PFSK-1 (cell line): ENCODE measurements around the gene RFX2.

Experiments used
- POLR2AphosphoS5 ChIP-seq: IDR thresholded peaks from 2 replicates; pipeline ENCODE4 v1.6.1; 2012; ENCODE audit warnings: low read depth, mild to moderate bottlenecking, control low read depth, low read length, moderate library complexity
- REST ChIP-seq, 2 experiments: IDR thresholded peaks; 2 replicates each; pipeline versions ENCODE4 v1.6.1 to v1.8.0; 2011 to 2012; ENCODE audit warnings: low read depth in 2 of 2, low read length in 2 of 2, control low read depth in 1 of 2, inconsistent platforms in 1 of 2, mild to moderate bottlenecking in 1 of 2, moderate library complexity in 1 of 2; ENCODE audit not compliant: insufficient read depth in 1 of 2
- SIN3A ChIP-seq: IDR thresholded peaks from 2 replicates; pipeline ENCODE4 v1.6.1; 2012; ENCODE audit warnings: mild to moderate bottlenecking, low read length, moderate library complexity, borderline replicate concordance; ENCODE audit not compliant: insufficient read depth
- TAF1 ChIP-seq: IDR thresholded peaks from 2 replicates; pipeline ENCODE4 v1.6.1; 2012; ENCODE audit warnings: low read length, control low read depth, borderline replicate concordance; ENCODE audit not compliant: insufficient read depth

GRCh38 chr19:6006896-6007295, 103.4 kb downstream of the RFX2 start:
- no peak for TF ChIP-seq REST (IDR thresholded peaks at IDR 0.05; ENCODE audit: insufficient read depth in 1 of 2, low read depth in 2 of 2, low read length in 2 of 2)
- no peak for TF ChIP-seq POLR2AphosphoS5
- no peak for TF ChIP-seq SIN3A
- no peak for TF ChIP-seq TAF1
